ENCODE measurements around the gene SUV39H2.

GRCh38 chr10:14909101-14909500, 30.4 kb downstream of the SUV39H2 start:
- no peak; the same call in 1 of the 2 replicates for TF ChIP-seq POLR2A (IDR thresholded peaks at IDR 0.05; ENCODE audit: low read depth, low read length)
- TF ChIP-seq TAF1 (IDR thresholded peaks at IDR 0.05; ENCODE audit: low read depth, low read length): no peak
- no peak for TF ChIP-seq POLR2AphosphoS5 (IDR thresholded peaks at IDR 0.05; ENCODE audit: low read depth, low read length)
